ENCODE measurements around the gene ZSCAN22.

- TF ChIP-seq CTCF (IDR thresholded peaks at IDR 0.05) (no peak), EZH2 (IDR thresholded peaks at IDR 0.05; ENCODE audit: borderline replicate concordance, insufficient read depth, low read depth, low read length, poor library complexity, severe bottlenecking) (no peak)
These were observed 22.1 kb upstream of the ZSCAN22 start for GRCh38 chr19:58304748-58305064.

All from B cell (primary cell).